GM23338 (cell line): ENCODE measurements around the gene CDCA5. TPM values are rescaled to one million over a fixed set of nuclear protein-coding genes. Genes with fewer than 3 reads are reported as not detected.

Experiments
- ATAC-seq: fragments of 200-7000 bp; cut with Tn5 transposase; 3 replicates; pipeline ENCODE4 v1.9.1; 2020
- DNase-seq: peaks from one replicate; pipeline ENCODE4 v3.0.0-alpha.2; 2015; ENCODE audit warnings: low spot score
- H2AFZ ChIP-seq: fragments of 200-600 bp; sonication (generic); 2 replicates; pipeline ENCODE4 v1.8.0; 2016; ENCODE audit warnings: antibody characterized with exemption, mild to moderate bottlenecking, moderate library complexity
- H3F3A ChIP-seq: fragments of 200-600 bp; sonication (generic); replicated peaks from 2 replicates; pipeline ENCODE4 v1.8.0; 2017; ENCODE audit warnings: antibody characterized with exemption, mixed run types, low read depth
- H3K27ac ChIP-seq: fragments of 200-600 bp; sonication (generic); 2 replicates; pipeline ENCODE4 v1.6.1; 2016; ENCODE audit warnings: low read depth
- H3K27me3 ChIP-seq: fragments of 200-600 bp; sonication (generic); 2 replicates; pipeline ENCODE4 v1.8.0; 2016; ENCODE audit warnings: mild to moderate bottlenecking, mixed run types, moderate library complexity; ENCODE audit not compliant: insufficient read depth
- H3K36me3 ChIP-seq: fragments of 200-600 bp; sonication (generic); 2 replicates; pipeline ENCODE4 v1.8.0; 2016; ENCODE audit warnings: mild to moderate bottlenecking; ENCODE audit not compliant: insufficient read depth
- H3K4me1 ChIP-seq: fragments of 200-600 bp; sonication (generic); 2 replicates; pipeline ENCODE4 v1.8.0; 2016; ENCODE audit warnings: mild to moderate bottlenecking, moderate library complexity; ENCODE audit not compliant: insufficient read depth
- H3K4me2 ChIP-seq: fragments of 200-600 bp; sonication (generic); 2 replicates; pipeline ENCODE4 v1.7.1; 2017; ENCODE audit warnings: mixed run types
- H3K4me3 ChIP-seq: fragments of 200-600 bp; sonication (generic); 2 replicates; pipeline ENCODE4 v1.6.1; 2016; ENCODE audit warnings: mixed run types
- H3K79me2 ChIP-seq: fragments of 200-600 bp; sonication (generic); replicated peaks from 2 replicates; pipeline ENCODE4 v1.8.0; 2017; ENCODE audit warnings: mild to moderate bottlenecking; ENCODE audit not compliant: insufficient read depth
- H3K9me2 ChIP-seq: fragments of 200-600 bp; sonication (generic); 2 replicates; pipeline ENCODE4 v1.8.0; 2017; ENCODE audit not compliant: insufficient read depth
- H4K20me1 ChIP-seq: fragments of 200-600 bp; sonication (generic); replicated peaks from 2 replicates; pipeline ENCODE4 v1.8.0; 2017; ENCODE audit warnings: mild to moderate bottlenecking; ENCODE audit not compliant: insufficient read depth
- H3K27ac Mint-ChIP-seq: 2 replicates; pipeline ENCODE4 v1.8.0; 2020; ENCODE audit warnings: inconsistent platforms, mild to moderate bottlenecking, moderate library complexity, mixed read lengths
- H3K27me3 Mint-ChIP-seq: 3 replicates; pipeline ENCODE4 v1.8.0; 2022; ENCODE audit warnings: low read depth, mild to moderate bottlenecking, moderate library complexity, mixed read lengths, inconsistent platforms; ENCODE audit not compliant: insufficient read depth, poor library complexity
- H3K36me3 Mint-ChIP-seq: 3 replicates; pipeline ENCODE4 v1.8.0; 2021; ENCODE audit warnings: low read depth, mild to moderate bottlenecking, inconsistent platforms, moderate library complexity, mixed read lengths
- H3K4me1 Mint-ChIP-seq: 3 replicates; pipeline ENCODE4 v1.8.0; 2020; ENCODE audit warnings: mild to moderate bottlenecking, inconsistent platforms, mixed read lengths
- H3K4me3 Mint-ChIP-seq: 3 replicates; pipeline ENCODE4 v1.8.0; 2021; ENCODE audit warnings: moderate library complexity, mild to moderate bottlenecking, inconsistent platforms, mixed read lengths
- H3K9me3 Mint-ChIP-seq: 3 replicates; pipeline ENCODE4 v1.8.0; 2020; ENCODE audit warnings: moderate library complexity, mild to moderate bottlenecking, inconsistent platforms, mixed read lengths
- CREB1 ChIP-seq: fragments of 250-450 bp; sonication (Bioruptor Pico); IDR thresholded peaks from 2 replicates; pipeline ENCODE4 v1.5.0; 2020; ENCODE audit warnings: low read depth, mild to moderate bottlenecking, moderate library complexity
- EZH2 ChIP-seq: fragments of 200-600 bp; sonication (generic); IDR thresholded peaks from one replicate; pipeline ENCODE4 v1.8.0; 2017; ENCODE audit warnings: antibody characterized with exemption, mild to moderate bottlenecking, low read depth; ENCODE audit not compliant: unreplicated experiment
- EZH2phosphoT487 ChIP-seq: fragments of 200-600 bp; sonication (generic); IDR thresholded peaks from one replicate; pipeline ENCODE4 v1.8.1; 2018; ENCODE audit warnings: antibody characterized with exemption; ENCODE audit not compliant: unreplicated experiment
- JUNB ChIP-seq: IDR thresholded peaks from one replicate; pipeline ENCODE4 v1.6.1; 2016; ENCODE audit warnings: antibody characterized with exemption; ENCODE audit not compliant: unreplicated experiment
- NANOG ChIP-seq: IDR thresholded peaks from 2 replicates; pipeline ENCODE4 v1.6.1; 2016; ENCODE audit warnings: antibody characterized with exemption, borderline replicate concordance
- POLR2AphosphoS5 ChIP-seq: IDR thresholded peaks from 2 replicates; pipeline ENCODE4 v1.6.1; 2016; ENCODE audit warnings: antibody characterized with exemption, low read depth
- STAT1 ChIP-seq: IDR thresholded peaks from one replicate; pipeline ENCODE4 v1.6.1; 2016; ENCODE audit warnings: antibody characterized with exemption; ENCODE audit not compliant: unreplicated experiment
- ZNF114 ChIP-seq: fragments of 250-450 bp; sonication (Bioruptor Pico); IDR thresholded peaks from 2 replicates; pipeline ENCODE4 v1.5.0; 2020; ENCODE audit warnings: mild to moderate bottlenecking, moderate library complexity
- ZNF331 ChIP-seq: fragments of 250-450 bp; sonication (Bioruptor Pico); IDR thresholded peaks from 2 replicates; pipeline ENCODE4 v1.5.0; 2020; ENCODE audit warnings: low read depth, mild to moderate bottlenecking, moderate library complexity
- polyA plus RNA-seq: library from polyadenylated mRNA; unstranded; fragments of >200 nt; fragmentation: Nextera tagmentation; extraction: Ambion mirVana; gene quantifications from 2 replicates; pipeline ENCODE4 v1.2.1, GENCODE V29; 2016
- total RNA-seq: library from RNA; depleted of rRNA; stranded (reverse); fragments of >200 nt; shearing (Covaris generic); gene quantifications from 2 replicates; pipeline ENCODE4 v1.2.3, GENCODE V29; 2014
- TF ChIP-seq, protein P1 (sequence below): IDR thresholded peaks from one replicate; pipeline ENCODE4 v1.6.1; 2018; ENCODE audit warnings: antibody characterized with exemption; ENCODE audit not compliant: unreplicated experiment
- TF ChIP-seq, protein P2 (sequence below): IDR thresholded peaks from 2 replicates; pipeline ENCODE4 v1.6.1; 2016; ENCODE audit warnings: antibody characterized with exemption
- TF ChIP-seq, protein P3 (sequence below): fragments of 250-450 bp; sonication (Bioruptor Pico); IDR thresholded peaks from 2 replicates; pipeline ENCODE4 v1.5.0; 2020; ENCODE audit warnings: mild to moderate bottlenecking, moderate library complexity
- TF ChIP-seq, protein P4 (sequence below), 2 experiments: fragments of 200-600 bp in 1 of 2; sonication (generic) in 1 of 2; conservative IDR thresholded peaks; 2 replicates each; pipeline versions ENCODE4 v1.5.1 to v1.6.1; 2016 to 2017; ENCODE audit warnings: antibody characterized with exemption in 2 of 2, low read depth in 2 of 2, mild to moderate bottlenecking in 2 of 2, moderate library complexity in 1 of 2

The CDCA5 gene
- total and polyA plus RNA-seq, 2 experiments from 2014 or later = 53.3 to 70.9 TPM

DNA sequence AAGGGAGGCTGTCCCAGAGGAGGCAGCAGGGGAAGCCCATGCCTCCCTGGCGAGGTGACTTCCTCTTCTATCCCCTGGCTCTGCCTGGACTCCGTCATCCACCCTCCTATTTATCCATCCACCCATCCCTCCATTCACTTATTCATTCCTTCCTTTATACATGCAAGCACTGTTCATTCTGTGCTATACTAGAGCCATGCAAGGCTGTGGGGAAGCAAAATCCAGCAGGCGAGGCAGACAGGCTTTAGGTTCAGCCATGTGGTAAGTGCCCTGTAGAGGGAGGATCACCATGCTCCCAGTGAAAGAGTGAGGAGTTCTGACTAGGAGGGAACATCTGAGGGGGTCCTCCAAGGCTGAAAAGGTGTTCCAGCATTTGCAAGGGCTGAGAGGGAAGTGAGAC is 24.3 kb downstream of the CDCA5 start:
- Histone ChIP-seq H3K27me3 (no peaks in the 10 kb centered on the region), H3F3A (no peaks in the 10 kb centered on the region), H3K9me2 (no peaks in the 10 kb centered on the region), H3K27ac (no peak overlapping the region), H3K79me2 (no peaks in the 10 kb centered on the region), H4K20me1 (no peaks in the 10 kb centered on the region), H3K4me3 (no peak overlapping the region), H3K4me1 (no peaks in the 10 kb centered on the region), H2AFZ (no peak overlapping the region), H3K36me3 (no peaks in the 10 kb centered on the region), H3K4me2 (no peak overlapping the region)
- no peaks in the 10 kb centered on the region for H3K36me3 Mint-ChIP-seq
- H3K27me3 Mint-ChIP-seq = peaks cover 9% of the 10 kb centered on the region
- H3K9me3 Mint-ChIP-seq = no peaks in the 10 kb centered on the region
- peaks cover 4% of the 10 kb centered on the region for H3K4me1 Mint-ChIP-seq
- no peak for ATAC-seq
- no peak overlapping the region for H3K27ac Mint-ChIP-seq
- TF ChIP-seq, protein P1, sequence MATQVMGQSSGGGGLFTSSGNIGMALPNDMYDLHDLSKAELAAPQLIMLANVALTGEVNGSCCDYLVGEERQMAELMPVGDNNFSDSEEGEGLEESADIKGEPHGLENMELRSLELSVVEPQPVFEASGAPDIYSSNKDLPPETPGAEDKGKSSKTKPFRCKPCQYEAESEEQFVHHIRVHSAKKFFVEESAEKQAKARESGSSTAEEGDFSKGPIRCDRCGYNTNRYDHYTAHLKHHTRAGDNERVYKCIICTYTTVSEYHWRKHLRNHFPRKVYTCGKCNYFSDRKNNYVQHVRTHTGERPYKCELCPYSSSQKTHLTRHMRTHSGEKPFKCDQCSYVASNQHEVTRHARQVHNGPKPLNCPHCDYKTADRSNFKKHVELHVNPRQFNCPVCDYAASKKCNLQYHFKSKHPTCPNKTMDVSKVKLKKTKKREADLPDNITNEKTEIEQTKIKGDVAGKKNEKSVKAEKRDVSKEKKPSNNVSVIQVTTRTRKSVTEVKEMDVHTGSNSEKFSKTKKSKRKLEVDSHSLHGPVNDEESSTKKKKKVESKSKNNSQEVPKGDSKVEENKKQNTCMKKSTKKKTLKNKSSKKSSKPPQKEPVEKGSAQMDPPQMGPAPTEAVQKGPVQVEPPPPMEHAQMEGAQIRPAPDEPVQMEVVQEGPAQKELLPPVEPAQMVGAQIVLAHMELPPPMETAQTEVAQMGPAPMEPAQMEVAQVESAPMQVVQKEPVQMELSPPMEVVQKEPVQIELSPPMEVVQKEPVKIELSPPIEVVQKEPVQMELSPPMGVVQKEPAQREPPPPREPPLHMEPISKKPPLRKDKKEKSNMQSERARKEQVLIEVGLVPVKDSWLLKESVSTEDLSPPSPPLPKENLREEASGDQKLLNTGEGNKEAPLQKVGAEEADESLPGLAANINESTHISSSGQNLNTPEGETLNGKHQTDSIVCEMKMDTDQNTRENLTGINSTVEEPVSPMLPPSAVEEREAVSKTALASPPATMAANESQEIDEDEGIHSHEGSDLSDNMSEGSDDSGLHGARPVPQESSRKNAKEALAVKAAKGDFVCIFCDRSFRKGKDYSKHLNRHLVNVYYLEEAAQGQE = no peak
- TF ChIP-seq, protein P2, sequence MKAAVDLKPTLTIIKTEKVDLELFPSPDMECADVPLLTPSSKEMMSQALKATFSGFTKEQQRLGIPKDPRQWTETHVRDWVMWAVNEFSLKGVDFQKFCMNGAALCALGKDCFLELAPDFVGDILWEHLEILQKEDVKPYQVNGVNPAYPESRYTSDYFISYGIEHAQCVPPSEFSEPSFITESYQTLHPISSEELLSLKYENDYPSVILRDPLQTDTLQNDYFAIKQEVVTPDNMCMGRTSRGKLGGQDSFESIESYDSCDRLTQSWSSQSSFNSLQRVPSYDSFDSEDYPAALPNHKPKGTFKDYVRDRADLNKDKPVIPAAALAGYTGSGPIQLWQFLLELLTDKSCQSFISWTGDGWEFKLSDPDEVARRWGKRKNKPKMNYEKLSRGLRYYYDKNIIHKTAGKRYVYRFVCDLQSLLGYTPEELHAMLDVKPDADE = no peak
- TF ChIP-seq, protein P3, sequence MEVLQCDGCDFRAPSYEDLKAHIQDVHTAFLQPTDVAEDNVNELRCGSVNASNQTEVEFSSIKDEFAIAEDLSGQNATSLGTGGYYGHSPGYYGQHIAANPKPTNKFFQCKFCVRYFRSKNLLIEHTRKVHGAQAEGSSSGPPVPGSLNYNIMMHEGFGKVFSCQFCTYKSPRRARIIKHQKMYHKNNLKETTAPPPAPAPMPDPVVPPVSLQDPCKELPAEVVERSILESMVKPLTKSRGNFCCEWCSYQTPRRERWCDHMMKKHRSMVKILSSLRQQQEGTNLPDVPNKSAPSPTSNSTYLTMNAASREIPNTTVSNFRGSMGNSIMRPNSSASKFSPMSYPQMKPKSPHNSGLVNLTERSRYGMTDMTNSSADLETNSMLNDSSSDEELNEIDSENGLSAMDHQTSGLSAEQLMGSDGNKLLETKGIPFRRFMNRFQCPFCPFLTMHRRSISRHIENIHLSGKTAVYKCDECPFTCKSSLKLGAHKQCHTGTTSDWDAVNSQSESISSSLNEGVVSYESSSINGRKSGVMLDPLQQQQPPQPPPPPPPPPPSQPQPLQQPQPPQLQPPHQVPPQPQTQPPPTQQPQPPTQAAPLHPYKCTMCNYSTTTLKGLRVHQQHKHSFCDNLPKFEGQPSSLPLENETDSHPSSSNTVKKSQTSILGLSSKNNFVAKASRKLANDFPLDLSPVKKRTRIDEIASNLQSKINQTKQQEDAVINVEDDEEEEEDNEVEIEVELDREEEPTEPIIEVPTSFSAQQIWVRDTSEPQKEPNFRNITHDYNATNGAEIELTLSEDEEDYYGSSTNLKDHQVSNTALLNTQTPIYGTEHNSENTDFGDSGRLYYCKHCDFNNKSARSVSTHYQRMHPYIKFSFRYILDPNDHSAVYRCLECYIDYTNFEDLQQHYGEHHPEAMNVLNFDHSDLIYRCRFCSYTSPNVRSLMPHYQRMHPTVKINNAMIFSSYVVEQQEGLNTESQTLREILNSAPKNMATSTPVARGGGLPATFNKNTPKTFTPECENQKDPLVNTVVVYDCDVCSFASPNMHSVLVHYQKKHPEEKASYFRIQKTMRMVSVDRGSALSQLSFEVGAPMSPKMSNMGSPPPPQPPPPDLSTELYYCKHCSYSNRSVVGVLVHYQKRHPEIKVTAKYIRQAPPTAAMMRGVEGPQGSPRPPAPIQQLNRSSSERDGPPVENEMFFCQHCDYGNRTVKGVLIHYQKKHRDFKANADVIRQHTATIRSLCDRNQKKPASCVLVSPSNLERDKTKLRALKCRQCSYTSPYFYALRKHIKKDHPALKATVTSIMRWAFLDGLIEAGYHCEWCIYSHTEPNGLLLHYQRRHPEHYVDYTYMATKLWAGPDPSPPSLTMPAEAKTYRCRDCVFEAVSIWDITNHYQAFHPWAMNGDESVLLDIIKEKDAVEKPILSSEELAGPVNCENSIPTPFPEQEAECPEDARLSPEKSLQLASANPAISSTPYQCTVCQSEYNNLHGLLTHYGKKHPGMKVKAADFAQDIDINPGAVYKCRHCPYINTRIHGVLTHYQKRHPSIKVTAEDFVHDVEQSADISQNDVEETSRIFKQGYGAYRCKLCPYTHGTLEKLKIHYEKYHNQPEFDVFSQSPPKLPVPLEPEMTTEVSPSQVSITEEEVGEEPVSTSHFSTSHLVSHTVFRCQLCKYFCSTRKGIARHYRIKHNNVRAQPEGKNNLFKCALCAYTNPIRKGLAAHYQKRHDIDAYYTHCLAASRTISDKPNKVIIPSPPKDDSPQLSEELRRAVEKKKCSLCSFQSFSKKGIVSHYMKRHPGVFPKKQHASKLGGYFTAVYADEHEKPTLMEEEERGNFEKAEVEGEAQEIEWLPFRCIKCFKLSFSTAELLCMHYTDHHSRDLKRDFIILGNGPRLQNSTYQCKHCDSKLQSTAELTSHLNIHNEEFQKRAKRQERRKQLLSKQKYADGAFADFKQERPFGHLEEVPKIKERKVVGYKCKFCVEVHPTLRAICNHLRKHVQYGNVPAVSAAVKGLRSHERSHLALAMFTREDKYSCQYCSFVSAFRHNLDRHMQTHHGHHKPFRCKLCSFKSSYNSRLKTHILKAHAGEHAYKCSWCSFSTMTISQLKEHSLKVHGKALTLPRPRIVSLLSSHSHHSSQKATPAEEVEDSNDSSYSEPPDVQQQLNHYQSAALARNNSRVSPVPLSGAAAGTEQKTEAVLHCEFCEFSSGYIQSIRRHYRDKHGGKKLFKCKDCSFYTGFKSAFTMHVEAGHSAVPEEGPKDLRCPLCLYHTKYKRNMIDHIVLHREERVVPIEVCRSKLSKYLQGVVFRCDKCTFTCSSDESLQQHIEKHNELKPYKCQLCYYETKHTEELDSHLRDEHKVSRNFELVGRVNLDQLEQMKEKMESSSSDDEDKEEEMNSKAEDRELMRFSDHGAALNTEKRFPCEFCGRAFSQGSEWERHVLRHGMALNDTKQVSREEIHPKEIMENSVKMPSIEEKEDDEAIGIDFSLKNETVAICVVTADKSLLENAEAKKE (CRISPR knock-in tag) = no peak
- TF ChIP-seq EZH2phosphoT487 (no peak), POLR2AphosphoS5 (no peak), ZNF114 (no peak), NANOG (no peak), JUNB (no peak), STAT1 (no peak), CREB1 (CRISPR knock-in tag) (no peak), EZH2 (no peak), ZNF331 (no peak)
- TF ChIP-seq, protein P4, sequence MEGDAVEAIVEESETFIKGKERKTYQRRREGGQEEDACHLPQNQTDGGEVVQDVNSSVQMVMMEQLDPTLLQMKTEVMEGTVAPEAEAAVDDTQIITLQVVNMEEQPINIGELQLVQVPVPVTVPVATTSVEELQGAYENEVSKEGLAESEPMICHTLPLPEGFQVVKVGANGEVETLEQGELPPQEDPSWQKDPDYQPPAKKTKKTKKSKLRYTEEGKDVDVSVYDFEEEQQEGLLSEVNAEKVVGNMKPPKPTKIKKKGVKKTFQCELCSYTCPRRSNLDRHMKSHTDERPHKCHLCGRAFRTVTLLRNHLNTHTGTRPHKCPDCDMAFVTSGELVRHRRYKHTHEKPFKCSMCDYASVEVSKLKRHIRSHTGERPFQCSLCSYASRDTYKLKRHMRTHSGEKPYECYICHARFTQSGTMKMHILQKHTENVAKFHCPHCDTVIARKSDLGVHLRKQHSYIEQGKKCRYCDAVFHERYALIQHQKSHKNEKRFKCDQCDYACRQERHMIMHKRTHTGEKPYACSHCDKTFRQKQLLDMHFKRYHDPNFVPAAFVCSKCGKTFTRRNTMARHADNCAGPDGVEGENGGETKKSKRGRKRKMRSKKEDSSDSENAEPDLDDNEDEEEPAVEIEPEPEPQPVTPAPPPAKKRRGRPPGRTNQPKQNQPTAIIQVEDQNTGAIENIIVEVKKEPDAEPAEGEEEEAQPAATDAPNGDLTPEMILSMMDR (conservative IDR thresholded peaks at IDR 0.05; ENCODE audit: low read depth in 2 of 2) = no peak
- no peak overlapping the region for H3K4me3 Mint-ChIP-seq
- no peak for DNase-seq
